Activated CD8-positive, alpha-beta T cell treated with anti-CD3 and anti-CD28 coated beads for 36 hours (primary cell): Measurements from ENCODE around the gene WARS2. TPM values are rescaled to one million over a fixed set of nuclear protein-coding genes. Genes with fewer than 3 reads are reported as not detected.

Source experiments
- ATAC-seq: fragments of 200-7000 bp; cut with Tn5 transposase; one replicate; pipeline ENCODE4 v1.10.0; 2021; ENCODE audit warnings: mild to moderate bottlenecking, moderate library complexity
- CTCF ChIA-PET: fragments of 350-600 bp; sonication (Branson Sonifier 250); formaldehyde crosslinking; loops from one replicate; lab custom pipeline; 2021; ENCODE audit warnings: antibody characterized with exemption; lab: Charles Lee
- POLR2A ChIA-PET: fragments of 350-600 bp; sonication (Branson Sonifier 250); formaldehyde crosslinking; loops from one replicate; lab custom pipeline; 2021; ENCODE audit warnings: antibody characterized with exemption; lab: Charles Lee
- DNase-seq: peaks from one replicate; pipeline ENCODE4 v3.0.0-alpha.2; 2020
- H3K27ac Mint-ChIP-seq: one replicate; pipeline ENCODE4 v1.8.0; 2021; ENCODE audit warnings: mild to moderate bottlenecking, mixed read lengths
- H3K27me3 Mint-ChIP-seq: one replicate; pipeline ENCODE4 v1.8.0; 2021; ENCODE audit warnings: mixed read lengths
- H3K36me3 Mint-ChIP-seq: one replicate; pipeline ENCODE4 v1.8.0; 2021; ENCODE audit warnings: low read depth, mixed read lengths
- H3K4me1 Mint-ChIP-seq: one replicate; pipeline ENCODE4 v1.8.0; 2021; ENCODE audit warnings: low read depth, mixed read lengths
- H3K4me3 Mint-ChIP-seq: one replicate; pipeline ENCODE4 v1.8.0; 2021; ENCODE audit warnings: mild to moderate bottlenecking, moderate library complexity, mixed read lengths
- H3K9me3 Mint-ChIP-seq: one replicate; pipeline ENCODE4 v1.8.0; 2021; ENCODE audit warnings: mixed read lengths
- intact Hi-C: fragments of 100-400 bp; cut with micrococcal nuclease; formaldehyde crosslinking; loops from one replicate; pipeline ENCODE4 v1.10.0; 2022
- total RNA-seq, 2 experiments: library from RNA; stranded (reverse); gene quantifications; one replicate each; pipeline ENCODE4 v1.2.3, GENCODE V29; 2021
- TF ChIP-seq, protein P1 (sequence below): fragments of 200-600 bp; IDR thresholded peaks from one replicate; pipeline ENCODE4 v1.8.0; 2022; ENCODE audit warnings: antibody characterized with exemption, mild to moderate bottlenecking

WARS2 gene
- total RNA-seq, result 10 to 100 TPM; 22.3 to 23.7 TPM

DNA sequence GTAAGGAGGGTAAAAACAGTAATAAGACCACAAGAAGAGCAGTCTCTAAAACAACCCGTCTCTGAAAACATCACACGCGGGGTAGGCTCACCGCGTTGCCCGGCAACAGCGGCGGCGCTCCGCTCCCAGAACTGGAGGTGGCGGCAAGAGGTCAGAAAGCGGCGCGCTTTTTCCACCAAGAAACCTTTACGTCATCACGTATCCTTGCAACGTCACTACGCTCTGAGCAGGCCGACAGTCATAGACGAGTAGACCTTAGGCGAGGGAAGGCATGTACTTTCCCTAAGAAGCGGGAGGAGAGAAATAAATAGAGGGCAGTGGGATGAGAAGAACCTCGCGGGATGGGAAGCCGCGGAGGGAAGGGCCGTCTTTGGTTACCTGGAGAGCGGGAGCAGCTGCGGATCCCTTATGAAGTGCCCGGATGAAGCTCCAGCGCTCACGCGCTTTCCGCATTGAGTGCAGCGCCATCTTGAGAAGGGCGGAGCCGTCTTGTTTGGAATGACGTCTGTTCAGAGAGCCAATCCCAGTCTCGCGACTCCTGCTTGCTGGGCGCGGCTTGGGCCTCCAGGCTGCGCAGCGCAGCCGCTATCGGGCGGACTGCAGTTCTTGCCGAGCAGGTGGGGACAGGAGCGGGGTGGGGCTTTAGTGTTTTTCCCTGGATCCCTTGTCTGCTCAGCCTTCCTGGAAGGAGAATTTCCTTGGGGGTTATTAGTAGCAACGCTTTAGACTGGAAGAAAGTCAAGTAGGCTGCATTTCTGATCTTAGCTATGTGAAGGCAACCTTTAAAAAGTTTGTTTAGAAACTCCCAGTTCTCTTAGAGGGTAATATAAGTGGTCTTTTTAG, at the start of gene WARS2:
Gene WARS2 (minus strand): TSS at position 477 of the 843 bp plus-strand sequence. CDS start 9 bp downstream, at position 468.
- H3K4me3 Mint-ChIP-seq, result no peak within 1 kb of the TSS
- H3K27ac Mint-ChIP-seq, result no peak within 1 kb of the TSS
- TF ChIP-seq, protein P1, sequence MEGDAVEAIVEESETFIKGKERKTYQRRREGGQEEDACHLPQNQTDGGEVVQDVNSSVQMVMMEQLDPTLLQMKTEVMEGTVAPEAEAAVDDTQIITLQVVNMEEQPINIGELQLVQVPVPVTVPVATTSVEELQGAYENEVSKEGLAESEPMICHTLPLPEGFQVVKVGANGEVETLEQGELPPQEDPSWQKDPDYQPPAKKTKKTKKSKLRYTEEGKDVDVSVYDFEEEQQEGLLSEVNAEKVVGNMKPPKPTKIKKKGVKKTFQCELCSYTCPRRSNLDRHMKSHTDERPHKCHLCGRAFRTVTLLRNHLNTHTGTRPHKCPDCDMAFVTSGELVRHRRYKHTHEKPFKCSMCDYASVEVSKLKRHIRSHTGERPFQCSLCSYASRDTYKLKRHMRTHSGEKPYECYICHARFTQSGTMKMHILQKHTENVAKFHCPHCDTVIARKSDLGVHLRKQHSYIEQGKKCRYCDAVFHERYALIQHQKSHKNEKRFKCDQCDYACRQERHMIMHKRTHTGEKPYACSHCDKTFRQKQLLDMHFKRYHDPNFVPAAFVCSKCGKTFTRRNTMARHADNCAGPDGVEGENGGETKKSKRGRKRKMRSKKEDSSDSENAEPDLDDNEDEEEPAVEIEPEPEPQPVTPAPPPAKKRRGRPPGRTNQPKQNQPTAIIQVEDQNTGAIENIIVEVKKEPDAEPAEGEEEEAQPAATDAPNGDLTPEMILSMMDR, result no peak
- intact Hi-C loops, result no loop called here
- POLR2A ChIA-PET, result interaction anchor here (0.8 to 1.0 kb wide), 3 partner anchors 12 to 1212 kb away, joined by 3 to 5 read pairs (median 4); no protein-coding TSS in a partner anchor
- no peaks in the 10 kb centered on the region for H3K27me3 Mint-ChIP-seq
- H3K36me3 Mint-ChIP-seq, result peaks cover 26% of the 10 kb centered on the region
- CTCF ChIA-PET, result no interaction called here
- peak; percentile 95 for DNase-seq
- peaks cover 22% of the 10 kb centered on the region for H3K4me1 Mint-ChIP-seq
- H3K9me3 Mint-ChIP-seq, result no peaks in the 10 kb centered on the region
- peak; percentile 95 for ATAC-seq

DNA sequence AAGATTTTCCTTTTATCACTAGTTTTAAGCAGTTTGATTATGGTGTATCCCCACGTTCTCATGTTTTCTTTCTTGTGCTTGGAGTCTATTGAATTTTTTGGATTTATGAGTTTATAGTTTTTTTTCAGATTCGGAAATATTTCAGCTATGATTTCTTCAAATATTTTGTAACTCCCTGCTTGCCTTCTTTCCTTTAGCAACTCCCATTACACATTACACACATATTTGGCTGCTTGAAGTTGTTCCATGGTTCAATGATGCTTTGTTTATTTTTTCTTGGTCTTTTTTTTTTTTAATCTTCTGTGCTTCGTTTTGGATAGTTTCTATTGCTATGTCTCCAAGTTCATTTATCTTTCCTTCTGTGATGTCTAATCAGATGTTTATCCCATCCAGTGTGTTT, 48.5 kb upstream of the WARS2 start:
- ChIA-PET CTCF (no interaction called here), POLR2A (no interaction called here)
- Mint-ChIP-seq H3K36me3 (peaks cover 35% of the 10 kb centered on the region), H3K27ac (no peak overlapping the region), H3K9me3 (peaks cover 8% of the 10 kb centered on the region), H3K27me3 (no peaks in the 10 kb centered on the region), H3K4me3 (no peak overlapping the region), H3K4me1 (no peaks in the 10 kb centered on the region)
- no peak for ATAC-seq
- intact Hi-C loops, result no loop called here
- DNase-seq, result no peak
- TF ChIP-seq, protein P1, result no peak

DNA sequence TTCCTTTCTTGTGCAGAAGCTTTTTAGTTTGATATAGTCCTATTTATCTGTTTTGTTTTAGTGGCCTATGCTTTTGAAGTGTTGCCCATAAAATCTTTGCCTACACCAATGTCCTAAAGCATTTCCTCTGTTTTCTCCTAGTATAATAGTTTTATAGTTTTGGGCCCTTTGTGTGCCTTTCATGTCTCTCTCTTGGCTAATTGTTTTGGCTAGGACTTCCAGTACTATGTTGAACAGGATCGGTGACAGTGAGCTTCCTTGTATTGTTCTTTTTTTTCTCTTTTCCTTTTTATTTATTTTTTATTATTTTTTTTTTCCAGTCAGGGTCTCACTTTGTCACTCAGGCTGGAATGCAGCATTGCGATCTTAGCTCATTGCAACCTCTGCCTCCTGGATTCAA, 47.0 kb upstream of the WARS2 start:
- Mint-ChIP-seq H3K4me1 (no peaks in the 10 kb centered on the region), H3K27me3 (no peaks in the 10 kb centered on the region), H3K27ac (no peak overlapping the region), H3K4me3 (no peak overlapping the region), H3K36me3 (peaks cover 35% of the 10 kb centered on the region), H3K9me3 (peaks cover 8% of the 10 kb centered on the region)
- ChIA-PET POLR2A (no interaction called here), CTCF (no interaction called here)
- TF ChIP-seq, protein P1, result no peak
- intact Hi-C loops, result no loop called here
- DNase-seq (no peak), ATAC-seq (no peak)

DNA sequence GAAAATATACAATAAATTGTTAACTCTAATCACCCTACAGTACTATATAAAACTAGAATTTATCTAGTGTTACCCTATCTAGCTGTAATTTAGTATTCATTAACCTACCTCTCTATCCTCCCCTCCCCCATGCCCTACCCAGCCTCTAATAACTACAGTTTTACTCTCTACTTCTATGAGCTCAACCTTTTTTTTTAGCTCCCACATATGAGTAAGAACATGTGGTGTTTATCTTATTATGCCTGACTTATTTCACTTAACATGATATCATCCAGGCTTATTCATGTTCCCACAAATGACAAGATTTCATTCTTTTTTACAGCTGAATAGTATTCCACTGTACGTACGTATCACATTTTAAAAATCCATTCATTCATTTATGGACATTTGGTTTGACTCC, 46.0 kb upstream of the WARS2 start:
- Mint-ChIP-seq H3K9me3 (peaks cover 8% of the 10 kb centered on the region), H3K4me3 (no peak overlapping the region), H3K27me3 (no peaks in the 10 kb centered on the region), H3K4me1 (no peaks in the 10 kb centered on the region), H3K36me3 (peaks cover 39% of the 10 kb centered on the region), H3K27ac (no peak overlapping the region)
- POLR2A ChIA-PET, result no interaction called here
- intact Hi-C loops, result no loop called here
- ATAC-seq (no peak), DNase-seq (no peak)
- TF ChIP-seq, protein P1, result no peak
- CTCF ChIA-PET, result no interaction called here

DNA sequence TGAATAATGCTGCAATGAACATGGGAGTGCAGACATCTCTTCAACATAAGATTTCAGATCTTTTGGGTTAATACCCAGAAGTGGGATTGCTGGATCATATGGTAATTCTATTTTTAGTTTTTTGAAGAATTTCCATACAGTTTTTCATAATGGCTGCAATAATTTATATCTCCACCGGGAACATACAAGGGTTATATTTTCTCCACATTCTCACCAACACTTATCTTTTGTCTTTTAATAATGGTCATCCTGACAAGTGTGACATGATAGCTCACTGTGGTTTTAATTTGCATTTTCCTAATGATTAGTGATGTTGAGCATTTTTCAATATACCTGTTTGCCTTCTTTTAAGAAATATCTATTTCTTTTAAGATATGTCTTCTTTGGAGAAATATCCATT, 44.5 kb upstream of the WARS2 start:
- Mint-ChIP-seq H3K27ac (no peak overlapping the region), H3K9me3 (peaks cover 15% of the 10 kb centered on the region), H3K36me3 (peaks cover 46% of the 10 kb centered on the region), H3K4me3 (no peak overlapping the region), H3K27me3 (no peaks in the 10 kb centered on the region), H3K4me1 (no peaks in the 10 kb centered on the region)
- intact Hi-C loops, result no loop called here
- ATAC-seq (no peak), DNase-seq (no peak)
- CTCF ChIA-PET, result no interaction called here
- TF ChIP-seq, protein P1, result no peak
- POLR2A ChIA-PET, result no interaction called here
